Measurements from ENCODE around the gene RPS13.
A peak's percentile ranks its signal among the peaks of the same experiment; 100 is the strongest.

- TF ChIP-seq BRCA1 (IDR thresholded peaks at IDR 0.05) (no peak), BRCA1 (CRISPR knock-in tag; IDR thresholded peaks at IDR 0.05) (no peak), XRCC3 (IDR thresholded peaks at IDR 0.05) (no peak), SPI1 (IDR thresholded peaks at IDR 0.05; ENCODE audit: borderline replicate concordance, low read depth, low read length) (no peak), ZZZ3 (IDR thresholded peaks at IDR 0.05) (no peak), KLF1 (tag; IDR thresholded peaks at IDR 0.05) (no peak), ZNF354B (CRISPR knock-in tag; IDR thresholded peaks at IDR 0.05) (no peak), ZKSCAN8 (CRISPR knock-in tag; IDR thresholded peaks at IDR 0.05) (no peak), XRCC5 (IDR thresholded peaks at IDR 0.05; ENCODE audit: low read depth, low read length) (no peak), CTCF (IDR thresholded peaks at IDR 0.05 in 2 of 3, conservative IDR thresholded peaks at IDR 0.05 in 1 of 3; ENCODE audit: insufficient read depth in 2 of 3, low read depth in 1 of 3, low read length in 3 of 3) (peak in 1 of 3 experiments; percentile 22; a peak in 1 of 6 replicates), ETV6 (IDR thresholded peaks at IDR 0.05; ENCODE audit: borderline replicate concordance in 1 of 2, low read depth in 2 of 2, low read length in 1 of 2) (no peak), ETV6 (CRISPR knock-in tag; IDR thresholded peaks at IDR 0.05; ENCODE audit: borderline replicate concordance) (no peak), GABPA (tag; conservative IDR thresholded peaks at IDR 0.05; ENCODE audit: low read depth) (no peak), ZNF764 (CRISPR knock-in tag; IDR thresholded peaks at IDR 0.05; ENCODE audit: low read depth) (no peak), PREB (CRISPR knock-in tag; IDR thresholded peaks at IDR 0.05) (no peak), CBFB (CRISPR knock-in tag; IDR thresholded peaks at IDR 0.05) (no peak)
These were observed 40.5 kb downstream of the RPS13 start for GRCh38 chr11:17036666-17037658.
